HepG2 (cell line): ENCODE results near the gene BATF2. TPM values are rescaled to one million over a fixed set of nuclear protein-coding genes. Genes with fewer than 3 reads are reported as not detected.

Source experiments
- BRCA1 ChIP-seq: sonication (generic); formaldehyde crosslinking; IDR thresholded peaks from 2 replicates; pipeline ENCODE4 v1.4.0; 2020; ENCODE audit warnings: missing genetic modification reagents
- HDAC1 ChIP-seq: sonication (generic); formaldehyde crosslinking; IDR thresholded peaks from 2 replicates; pipeline ENCODE4 v1.5.1; 2020; ENCODE audit warnings: mild to moderate bottlenecking, missing genetic modification reagents
- KLF6 ChIP-seq: IDR thresholded peaks from 2 replicates; pipeline ENCODE4 v1.8.0; 2016; ENCODE audit warnings: missing biosample characterization, missing genetic modification reagents
- MTF1 ChIP-seq: sonication (generic); formaldehyde crosslinking; IDR thresholded peaks from 2 replicates; pipeline ENCODE4 v1.5.0; 2020; ENCODE audit warnings: missing genetic modification reagents
- MYC ChIP-seq: sonication (generic); formaldehyde crosslinking; IDR thresholded peaks from 2 replicates; pipeline ENCODE4 v1.9.0; 2021; ENCODE audit warnings: missing genetic modification reagents, borderline replicate concordance
- SP5 ChIP-seq: IDR thresholded peaks from 2 replicates; pipeline ENCODE4 v1.6.1; 2016; ENCODE audit warnings: low read depth, borderline replicate concordance
- TRIM24 ChIP-seq: sonication (generic); formaldehyde crosslinking; IDR thresholded peaks from 2 replicates; pipeline ENCODE4 v1.8.0; 2022; ENCODE audit warnings: mild to moderate bottlenecking, missing genetic modification reagents
- TSC22D2 ChIP-seq: sonication (generic); formaldehyde crosslinking; IDR thresholded peaks from 2 replicates; pipeline ENCODE4 v1.5.1; 2020; ENCODE audit warnings: missing genetic modification reagents, mild to moderate bottlenecking, borderline replicate concordance
- ZNF160 ChIP-seq: sonication (generic); formaldehyde crosslinking; IDR thresholded peaks from 2 replicates; pipeline ENCODE4 v1.8.0; 2022; ENCODE audit warnings: mild to moderate bottlenecking, inconsistent platforms, missing genetic modification reagents
- ZNF547 ChIP-seq: sonication (generic); formaldehyde crosslinking; IDR thresholded peaks from 2 replicates; pipeline ENCODE4 v1.5.1; 2020; ENCODE audit warnings: mild to moderate bottlenecking, missing genetic modification reagents
- ZNF761 ChIP-seq: sonication (generic); formaldehyde crosslinking; conservative IDR thresholded peaks from 2 replicates; pipeline ENCODE4 v1.4.0; 2020; ENCODE audit warnings: mild to moderate bottlenecking, missing genetic modification reagents
- polyA plus RNA-seq, 8 experiments: library from polyadenylated mRNA; depleted of rRNA in 3 of 8; stranded (reverse) in 7 of 8; unstranded in 1 of 8; fragments of >200 nt; fragmentation: Illumina TruSeq in 4 of 8; extraction: Trizol in 4 of 8; gene quantifications; 2 replicates each; pipeline versions ENCODE4 v1.2.1 to v1.2.3, GENCODE V29; 2011 to 2016; ENCODE audit warnings: low read depth in 4 of 8, missing spikeins in 1 of 8, mixed read lengths in 1 of 8; ENCODE audit not compliant: insufficient read depth in 1 of 8
- total RNA-seq, 5 experiments: library from RNA; depleted of rRNA; stranded (reverse); fragments of >200 nt; fragmentation: Illumina TruSeq; extraction: Trizol; gene quantifications; 2 replicates each; pipeline ENCODE4 v1.2.3, GENCODE V29; 2016; ENCODE audit warnings: low read depth in 1 of 5
- TF ChIP-seq, protein P1 (sequence below): sonication (generic); formaldehyde crosslinking; IDR thresholded peaks from 2 replicates; pipeline ENCODE4 v1.5.1; 2020; ENCODE audit warnings: missing genetic modification reagents, mild to moderate bottlenecking, borderline replicate concordance
- TF ChIP-seq, protein P2 (sequence below): sonication (generic); formaldehyde crosslinking; IDR thresholded peaks from 2 replicates; pipeline ENCODE4 v1.4.0; 2020; ENCODE audit warnings: mild to moderate bottlenecking, missing genetic modification reagents, borderline replicate concordance
- TF ChIP-seq, protein P3 (sequence below): sonication (generic); formaldehyde crosslinking; IDR thresholded peaks from 2 replicates; pipeline ENCODE4 v1.4.0; 2020; ENCODE audit warnings: mild to moderate bottlenecking, low read depth, missing genetic modification reagents
- TF ChIP-seq, protein P4 (sequence below): sonication (generic); formaldehyde crosslinking; IDR thresholded peaks from 2 replicates; pipeline ENCODE4 v1.4.0; 2020; ENCODE audit warnings: missing genetic modification reagents
- TF ChIP-seq, protein P5 (sequence below): sonication (generic); formaldehyde crosslinking; IDR thresholded peaks from 2 replicates; pipeline ENCODE4 v1.4.0; 2020; ENCODE audit warnings: missing genetic modification reagents

BATF2 gene
- total and polyA plus RNA-seq, 2 of the 13 experiments (the other 11 are each of a cell fraction or from before 2014, with no cell fraction given): 2.8 to 3.9 TPM

DNA sequence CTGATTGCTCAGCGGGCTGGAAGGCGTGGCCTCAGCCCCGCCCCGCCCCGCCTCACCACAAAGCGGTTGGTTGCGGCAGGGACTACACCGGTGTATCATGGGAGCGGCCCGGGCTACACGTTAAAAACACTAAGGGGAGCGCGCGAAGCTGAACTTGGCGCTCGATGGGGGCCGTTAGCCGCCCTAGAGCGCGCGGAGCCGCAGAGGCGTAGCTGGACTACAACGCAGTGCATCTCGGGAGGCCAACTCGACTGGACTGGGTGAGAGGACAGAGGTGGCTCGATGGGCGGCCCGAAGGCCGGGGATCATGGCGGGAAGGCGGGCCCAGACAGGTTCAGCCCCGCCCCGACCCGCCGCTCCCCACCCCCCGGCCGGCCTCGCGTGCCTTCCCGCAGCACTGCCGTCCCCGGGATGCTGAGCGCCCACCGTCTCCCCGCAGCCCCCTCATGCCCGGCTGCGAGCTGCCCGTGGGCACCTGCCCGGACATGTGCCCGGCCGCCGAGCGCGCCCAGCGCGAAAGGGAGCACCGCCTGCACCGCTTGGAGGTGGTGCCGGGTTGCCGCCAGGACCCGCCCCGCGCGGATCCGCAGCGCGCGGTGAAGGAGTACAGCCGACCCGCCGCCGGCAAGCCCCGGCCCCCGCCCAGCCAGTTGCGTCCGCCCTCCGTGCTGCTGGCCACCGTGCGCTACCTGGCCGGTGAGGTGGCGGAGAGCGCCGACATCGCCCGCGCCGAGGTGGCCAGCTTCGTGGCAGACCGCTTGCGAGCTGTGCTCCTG, 44.3 kb upstream of the BATF2 start, which contains the start of gene SAC3D1 (continued):
- TF ChIP-seq ZNF761 (CRISPR knock-in tag) (no peak; the same call in 1 of the 2 replicates), HDAC1 (peak; percentile 70; the same call in 1 of the 2 replicates), KLF6 (CRISPR knock-in tag) (no peak), MYC (peak; percentile 65), TRIM24 (CRISPR knock-in tag) (no peak), BRCA1 (CRISPR knock-in tag) (0 out of 2 replicates have a peak, but pooled peaks have one; percentile 35), SP5 (CRISPR knock-in tag) (peak; percentile 17; the same call in 1 of the 2 replicates), MTF1 (CRISPR knock-in tag) (no peak), ZNF160 (CRISPR knock-in tag) (no peak), ZNF547 (CRISPR knock-in tag) (peak; percentile 88), TSC22D2 (CRISPR knock-in tag) (no peak)
- TF ChIP-seq, protein P1, sequence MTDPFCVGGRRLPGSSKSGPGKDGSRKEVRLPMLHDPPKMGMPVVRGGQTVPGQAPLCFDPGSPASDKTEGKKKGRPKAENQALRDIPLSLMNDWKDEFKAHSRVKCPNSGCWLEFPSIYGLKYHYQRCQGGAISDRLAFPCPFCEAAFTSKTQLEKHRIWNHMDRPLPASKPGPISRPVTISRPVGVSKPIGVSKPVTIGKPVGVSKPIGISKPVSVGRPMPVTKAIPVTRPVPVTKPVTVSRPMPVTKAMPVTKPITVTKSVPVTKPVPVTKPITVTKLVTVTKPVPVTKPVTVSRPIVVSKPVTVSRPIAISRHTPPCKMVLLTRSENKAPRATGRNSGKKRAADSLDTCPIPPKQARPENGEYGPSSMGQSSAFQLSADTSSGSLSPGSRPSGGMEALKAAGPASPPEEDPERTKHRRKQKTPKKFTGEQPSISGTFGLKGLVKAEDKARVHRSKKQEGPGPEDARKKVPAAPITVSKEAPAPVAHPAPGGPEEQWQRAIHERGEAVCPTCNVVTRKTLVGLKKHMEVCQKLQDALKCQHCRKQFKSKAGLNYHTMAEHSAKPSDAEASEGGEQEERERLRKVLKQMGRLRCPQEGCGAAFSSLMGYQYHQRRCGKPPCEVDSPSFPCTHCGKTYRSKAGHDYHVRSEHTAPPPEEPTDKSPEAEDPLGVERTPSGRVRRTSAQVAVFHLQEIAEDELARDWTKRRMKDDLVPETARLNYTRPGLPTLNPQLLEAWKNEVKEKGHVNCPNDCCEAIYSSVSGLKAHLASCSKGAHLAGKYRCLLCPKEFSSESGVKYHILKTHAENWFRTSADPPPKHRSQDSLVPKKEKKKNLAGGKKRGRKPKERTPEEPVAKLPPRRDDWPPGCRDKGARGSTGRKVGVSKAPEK: no peak
- TF ChIP-seq, protein P2, sequence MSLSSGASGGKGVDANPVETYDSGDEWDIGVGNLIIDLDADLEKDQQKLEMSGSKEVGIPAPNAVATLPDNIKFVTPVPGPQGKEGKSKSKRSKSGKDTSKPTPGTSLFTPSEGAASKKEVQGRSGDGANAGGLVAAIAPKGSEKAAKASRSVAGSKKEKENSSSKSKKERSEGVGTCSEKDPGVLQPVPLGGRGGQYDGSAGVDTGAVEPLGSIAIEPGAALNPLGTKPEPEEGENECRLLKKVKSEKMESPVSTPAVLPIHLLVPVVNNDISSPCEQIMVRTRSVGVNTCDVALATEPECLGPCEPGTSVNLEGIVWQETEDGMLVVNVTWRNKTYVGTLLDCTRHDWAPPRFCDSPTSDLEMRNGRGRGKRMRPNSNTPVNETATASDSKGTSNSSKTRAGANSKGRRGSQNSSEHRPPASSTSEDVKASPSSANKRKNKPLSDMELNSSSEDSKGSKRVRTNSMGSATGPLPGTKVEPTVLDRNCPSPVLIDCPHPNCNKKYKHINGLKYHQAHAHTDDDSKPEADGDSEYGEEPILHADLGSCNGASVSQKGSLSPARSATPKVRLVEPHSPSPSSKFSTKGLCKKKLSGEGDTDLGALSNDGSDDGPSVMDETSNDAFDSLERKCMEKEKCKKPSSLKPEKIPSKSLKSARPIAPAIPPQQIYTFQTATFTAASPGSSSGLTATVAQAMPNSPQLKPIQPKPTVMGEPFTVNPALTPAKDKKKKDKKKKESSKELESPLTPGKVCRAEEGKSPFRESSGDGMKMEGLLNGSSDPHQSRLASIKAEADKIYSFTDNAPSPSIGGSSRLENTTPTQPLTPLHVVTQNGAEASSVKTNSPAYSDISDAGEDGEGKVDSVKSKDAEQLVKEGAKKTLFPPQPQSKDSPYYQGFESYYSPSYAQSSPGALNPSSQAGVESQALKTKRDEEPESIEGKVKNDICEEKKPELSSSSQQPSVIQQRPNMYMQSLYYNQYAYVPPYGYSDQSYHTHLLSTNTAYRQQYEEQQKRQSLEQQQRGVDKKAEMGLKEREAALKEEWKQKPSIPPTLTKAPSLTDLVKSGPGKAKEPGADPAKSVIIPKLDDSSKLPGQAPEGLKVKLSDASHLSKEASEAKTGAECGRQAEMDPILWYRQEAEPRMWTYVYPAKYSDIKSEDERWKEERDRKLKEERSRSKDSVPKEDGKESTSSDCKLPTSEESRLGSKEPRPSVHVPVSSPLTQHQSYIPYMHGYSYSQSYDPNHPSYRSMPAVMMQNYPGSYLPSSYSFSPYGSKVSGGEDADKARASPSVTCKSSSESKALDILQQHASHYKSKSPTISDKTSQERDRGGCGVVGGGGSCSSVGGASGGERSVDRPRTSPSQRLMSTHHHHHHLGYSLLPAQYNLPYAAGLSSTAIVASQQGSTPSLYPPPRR (CRISPR knock-in tag): no peak
- TF ChIP-seq, protein P3, sequence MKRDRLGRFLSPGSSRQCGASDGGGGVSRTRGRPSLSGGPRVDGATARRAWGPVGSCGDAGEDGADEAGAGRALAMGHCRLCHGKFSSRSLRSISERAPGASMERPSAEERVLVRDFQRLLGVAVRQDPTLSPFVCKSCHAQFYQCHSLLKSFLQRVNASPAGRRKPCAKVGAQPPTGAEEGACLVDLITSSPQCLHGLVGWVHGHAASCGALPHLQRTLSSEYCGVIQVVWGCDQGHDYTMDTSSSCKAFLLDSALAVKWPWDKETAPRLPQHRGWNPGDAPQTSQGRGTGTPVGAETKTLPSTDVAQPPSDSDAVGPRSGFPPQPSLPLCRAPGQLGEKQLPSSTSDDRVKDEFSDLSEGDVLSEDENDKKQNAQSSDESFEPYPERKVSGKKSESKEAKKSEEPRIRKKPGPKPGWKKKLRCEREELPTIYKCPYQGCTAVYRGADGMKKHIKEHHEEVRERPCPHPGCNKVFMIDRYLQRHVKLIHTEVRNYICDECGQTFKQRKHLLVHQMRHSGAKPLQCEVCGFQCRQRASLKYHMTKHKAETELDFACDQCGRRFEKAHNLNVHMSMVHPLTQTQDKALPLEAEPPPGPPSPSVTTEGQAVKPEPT (CRISPR knock-in tag): no peak; the same call in 1 of the 2 replicates
- TF ChIP-seq, protein P4, sequence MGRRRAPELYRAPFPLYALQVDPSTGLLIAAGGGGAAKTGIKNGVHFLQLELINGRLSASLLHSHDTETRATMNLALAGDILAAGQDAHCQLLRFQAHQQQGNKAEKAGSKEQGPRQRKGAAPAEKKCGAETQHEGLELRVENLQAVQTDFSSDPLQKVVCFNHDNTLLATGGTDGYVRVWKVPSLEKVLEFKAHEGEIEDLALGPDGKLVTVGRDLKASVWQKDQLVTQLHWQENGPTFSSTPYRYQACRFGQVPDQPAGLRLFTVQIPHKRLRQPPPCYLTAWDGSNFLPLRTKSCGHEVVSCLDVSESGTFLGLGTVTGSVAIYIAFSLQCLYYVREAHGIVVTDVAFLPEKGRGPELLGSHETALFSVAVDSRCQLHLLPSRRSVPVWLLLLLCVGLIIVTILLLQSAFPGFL (CRISPR knock-in tag): no peak
- TF ChIP-seq, protein P5, sequence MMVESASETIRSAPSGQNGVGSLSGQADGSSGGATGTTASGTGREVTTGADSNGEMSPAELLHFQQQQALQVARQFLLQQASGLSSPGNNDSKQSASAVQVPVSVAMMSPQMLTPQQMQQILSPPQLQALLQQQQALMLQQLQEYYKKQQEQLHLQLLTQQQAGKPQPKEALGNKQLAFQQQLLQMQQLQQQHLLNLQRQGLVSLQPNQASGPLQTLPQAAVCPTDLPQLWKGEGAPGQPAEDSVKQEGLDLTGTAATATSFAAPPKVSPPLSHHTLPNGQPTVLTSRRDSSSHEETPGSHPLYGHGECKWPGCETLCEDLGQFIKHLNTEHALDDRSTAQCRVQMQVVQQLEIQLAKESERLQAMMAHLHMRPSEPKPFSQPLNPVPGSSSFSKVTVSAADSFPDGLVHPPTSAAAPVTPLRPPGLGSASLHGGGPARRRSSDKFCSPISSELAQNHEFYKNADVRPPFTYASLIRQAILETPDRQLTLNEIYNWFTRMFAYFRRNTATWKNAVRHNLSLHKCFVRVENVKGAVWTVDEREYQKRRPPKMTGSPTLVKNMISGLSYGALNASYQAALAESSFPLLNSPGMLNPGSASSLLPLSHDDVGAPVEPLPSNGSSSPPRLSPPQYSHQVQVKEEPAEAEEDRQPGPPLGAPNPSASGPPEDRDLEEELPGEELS (CRISPR knock-in tag): peak; percentile 46
